ENCODE measurements around the gene CALB2.
A peak's percentile ranks its signal among the peaks of the same experiment; 100 is the strongest.
"Not testable (repeated sequence)": the region's sequence is repeated elsewhere in the genome, so short reads cannot be mapped to it uniquely, and the experiment has no call there.

CALB2 gene

GRCh38 chr16:71358464-71358998 lies at the start of gene CALB2:
Gene CALB2, plus strand, starts transcription at chr16:71358723. Its CDS starts 70 bp downstream, at chr16:71358793.
- DNase-seq, result peak; percentile 53

- peak; percentile 48 for DNase-seq
Measured at GRCh38 chr16:71311553-71312158, 46.9 kb upstream of the CALB2 start.

GRCh38 chr16:71313591-71313990 lies 44.9 kb upstream of the CALB2 start:
- DNase-seq, result not testable (repeated sequence)

GRCh38 chr16:71315269-71315668 lies 43.3 kb upstream of the CALB2 start:
- DNase-seq, result no peak

GRCh38 chr16:71319999-71320398 lies 38.5 kb upstream of the CALB2 start:
- DNase-seq, result no peak

- DNase-seq, result no peak
Measured at GRCh38 chr16:71327720-71328119, 30.8 kb upstream of the CALB2 start.

- no peak for DNase-seq
Measured at GRCh38 chr16:71328151-71328550, 30.4 kb upstream of the CALB2 start.

GRCh38 chr16:71337631-71338030 lies 20.9 kb upstream of the CALB2 start:
- DNase-seq, result no peak

GRCh38 chr16:71338193-71338592 lies 20.3 kb upstream of the CALB2 start:
- no peak for DNase-seq

- no peak for DNase-seq
Measured at GRCh38 chr16:71338632-71339031, 19.9 kb upstream of the CALB2 start.

GRCh38 chr16:71339236-71340171 lies 19.0 kb upstream of the CALB2 start:
- DNase-seq, result no peak

- no peak for DNase-seq
Measured at GRCh38 chr16:71340406-71340805, 18.1 kb upstream of the CALB2 start.

- DNase-seq, result no peak
Measured at GRCh38 chr16:71341881-71342280, 16.6 kb upstream of the CALB2 start.

GRCh38 chr16:71343078-71343477 lies 15.4 kb upstream of the CALB2 start:
- DNase-seq, result no peak

GRCh38 chr16:71344315-71344905 lies 14.1 kb upstream of the CALB2 start:
- no peak for DNase-seq

GRCh38 chr16:71345031-71345430 lies 13.5 kb upstream of the CALB2 start:
- no peak for DNase-seq

GRCh38 chr16:71347146-71347545 lies 11.4 kb upstream of the CALB2 start:
- DNase-seq, result no peak

- no peak for DNase-seq
Measured at GRCh38 chr16:71348262-71349085, 10.0 kb upstream of the CALB2 start.

- no peak for DNase-seq
Measured at GRCh38 chr16:71350821-71351557, 7.5 kb upstream of the CALB2 start.

GRCh38 chr16:71351558-71351901 lies 7.0 kb upstream of the CALB2 start:
- no peak for DNase-seq

- no peak for DNase-seq
Measured at GRCh38 chr16:71352466-71352865, 6.1 kb upstream of the CALB2 start.

GRCh38 chr16:71352963-71353460 lies 5.5 kb upstream of the CALB2 start:
- DNase-seq, result no peak

All from NCI-H1092 (cell line).